ENCODE measurements around the gene SORBS1.

Gene SORBS1

DNA sequence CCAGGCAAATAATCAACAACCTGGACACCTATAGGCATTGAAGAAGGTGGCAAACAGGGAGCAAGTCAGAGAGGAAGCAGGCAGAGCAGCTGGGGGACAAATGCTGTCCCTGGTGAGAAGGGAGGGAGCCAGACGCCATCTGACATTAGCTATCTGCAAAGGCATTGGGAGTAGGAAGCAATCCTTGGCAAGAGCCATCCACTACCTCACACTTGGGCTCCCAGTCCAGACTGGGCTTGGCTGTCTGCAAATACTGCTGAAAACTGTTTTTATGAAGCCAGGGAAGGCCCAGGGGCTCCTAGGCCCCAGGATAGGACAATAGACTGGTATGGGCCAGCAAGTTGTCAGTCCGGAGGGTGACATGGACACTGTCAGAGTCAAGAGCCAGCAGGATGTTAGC lies 132.5 kb downstream of the SORBS1 start:
- TF ChIP-seq, protein P1, sequence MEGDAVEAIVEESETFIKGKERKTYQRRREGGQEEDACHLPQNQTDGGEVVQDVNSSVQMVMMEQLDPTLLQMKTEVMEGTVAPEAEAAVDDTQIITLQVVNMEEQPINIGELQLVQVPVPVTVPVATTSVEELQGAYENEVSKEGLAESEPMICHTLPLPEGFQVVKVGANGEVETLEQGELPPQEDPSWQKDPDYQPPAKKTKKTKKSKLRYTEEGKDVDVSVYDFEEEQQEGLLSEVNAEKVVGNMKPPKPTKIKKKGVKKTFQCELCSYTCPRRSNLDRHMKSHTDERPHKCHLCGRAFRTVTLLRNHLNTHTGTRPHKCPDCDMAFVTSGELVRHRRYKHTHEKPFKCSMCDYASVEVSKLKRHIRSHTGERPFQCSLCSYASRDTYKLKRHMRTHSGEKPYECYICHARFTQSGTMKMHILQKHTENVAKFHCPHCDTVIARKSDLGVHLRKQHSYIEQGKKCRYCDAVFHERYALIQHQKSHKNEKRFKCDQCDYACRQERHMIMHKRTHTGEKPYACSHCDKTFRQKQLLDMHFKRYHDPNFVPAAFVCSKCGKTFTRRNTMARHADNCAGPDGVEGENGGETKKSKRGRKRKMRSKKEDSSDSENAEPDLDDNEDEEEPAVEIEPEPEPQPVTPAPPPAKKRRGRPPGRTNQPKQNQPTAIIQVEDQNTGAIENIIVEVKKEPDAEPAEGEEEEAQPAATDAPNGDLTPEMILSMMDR (IDR thresholded peaks at IDR 0.05; ENCODE audit: control insufficient read depth, insufficient read depth, low read depth, low read length, missing control alignments): no peak
- DNase-seq (ENCODE audit: low read depth): no peak
- H3K4me3 ChIP-seq (ENCODE audit: control insufficient read depth, low read depth, low read length): no peak overlapping the region

GRCh38 chr10:95426482-95426881 lies 134.7 kb downstream of the SORBS1 start:
- TF ChIP-seq, protein P1 (IDR thresholded peaks at IDR 0.05; ENCODE audit: control insufficient read depth, insufficient read depth, low read depth, low read length, missing control alignments): no peak
- no peak for DNase-seq (ENCODE audit: low read depth)
- no peak overlapping the region for H3K4me3 ChIP-seq (ENCODE audit: control insufficient read depth, low read depth, low read length)

DNA sequence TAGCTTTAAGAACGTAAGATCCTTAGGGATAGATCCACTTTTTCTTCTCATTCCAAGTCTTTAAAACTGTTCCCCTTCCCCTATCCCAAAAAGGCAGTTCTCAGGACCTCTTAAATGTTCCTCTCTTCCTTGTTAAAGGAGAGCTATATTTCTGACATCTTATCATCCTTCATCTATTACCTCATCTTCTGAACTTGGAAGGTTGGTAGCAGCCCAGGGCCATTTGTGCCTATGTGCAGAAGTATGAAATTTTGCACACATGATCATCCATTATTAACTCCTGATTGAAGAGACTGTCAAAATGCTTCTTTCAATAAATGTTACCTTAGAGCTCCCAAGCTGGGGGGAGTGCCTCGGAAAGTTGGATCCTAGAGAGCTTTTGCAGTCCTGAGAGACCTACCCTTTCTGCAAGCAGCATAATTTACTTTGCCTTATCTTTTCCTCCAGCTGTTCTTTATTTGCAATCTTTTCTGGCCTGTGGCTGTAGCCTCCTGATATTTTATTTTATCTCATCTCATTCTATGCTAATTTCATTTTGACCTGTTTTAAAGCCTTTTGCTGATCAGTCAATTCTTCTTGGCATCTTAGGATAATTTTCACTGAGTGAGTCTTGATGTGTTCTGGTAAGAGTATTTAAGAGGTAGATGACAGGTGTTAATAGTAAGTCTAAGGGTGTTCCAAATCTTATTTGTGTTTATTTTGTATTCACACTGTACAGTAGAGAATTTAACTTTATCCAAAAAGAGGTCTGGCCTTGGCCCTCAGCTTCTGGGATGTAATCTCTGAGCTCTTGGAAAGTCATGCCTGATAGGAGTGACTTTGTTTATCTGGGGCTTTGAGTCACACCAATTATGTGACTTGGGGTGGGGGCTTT lies 135.3 kb downstream of the SORBS1 start:
- no peak for DNase-seq (ENCODE audit: low read depth)
- TF ChIP-seq, protein P1 (IDR thresholded peaks at IDR 0.05; ENCODE audit: control insufficient read depth, insufficient read depth, low read depth, low read length, missing control alignments): no peak
- H3K4me3 ChIP-seq (ENCODE audit: control insufficient read depth, low read depth, low read length): no peak overlapping the region

DNA sequence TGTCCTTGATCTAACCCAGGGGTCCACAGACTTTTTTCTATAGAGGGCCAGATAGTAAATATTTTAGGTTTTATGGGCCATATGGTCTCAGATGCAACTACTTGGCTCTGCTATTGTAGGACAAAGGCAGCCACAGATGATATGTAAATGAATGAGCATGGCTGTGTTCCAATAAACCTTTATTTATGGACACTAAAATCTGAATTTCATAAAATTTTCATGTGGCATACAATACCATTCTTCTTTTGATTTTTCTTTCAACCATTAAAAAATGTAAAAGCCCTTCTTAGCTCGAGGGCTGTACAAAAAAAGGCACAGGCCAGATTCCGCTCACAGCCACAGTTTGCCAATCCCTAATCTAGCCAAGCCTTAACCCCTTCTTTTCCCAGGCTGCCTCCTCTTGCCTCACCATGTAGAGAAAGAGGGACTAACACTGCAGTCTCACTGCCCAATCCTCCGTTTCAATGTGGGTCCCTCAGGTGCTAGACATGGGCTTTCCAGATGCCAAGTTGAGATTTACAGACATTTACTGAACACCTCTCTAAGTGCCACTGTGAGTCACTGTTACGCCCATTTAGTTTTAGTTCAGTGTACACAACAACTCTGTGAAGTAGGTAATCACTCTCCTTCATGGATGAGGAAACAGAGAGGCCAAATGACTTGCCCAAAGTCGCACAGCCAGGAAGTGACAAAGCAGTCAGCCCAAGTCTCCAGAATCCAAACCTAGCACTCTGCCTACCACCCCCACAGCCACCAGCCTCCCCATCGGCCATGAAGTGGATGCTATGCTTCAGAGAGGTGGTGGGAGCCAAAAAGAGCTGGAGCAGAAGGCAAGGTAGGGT lies 137.8 kb downstream of the SORBS1 start:
- no peak overlapping the region for H3K4me3 ChIP-seq (ENCODE audit: control insufficient read depth, low read depth, low read length)
- DNase-seq (ENCODE audit: low read depth): no peak
- TF ChIP-seq, protein P1 (IDR thresholded peaks at IDR 0.05; ENCODE audit: control insufficient read depth, insufficient read depth, low read depth, low read length, missing control alignments): no peak

GRCh38 chr10:95422233-95422632 lies 138.9 kb downstream of the SORBS1 start:
- TF ChIP-seq, protein P1 (IDR thresholded peaks at IDR 0.05; ENCODE audit: control insufficient read depth, insufficient read depth, low read depth, low read length, missing control alignments): no peak

DNA sequence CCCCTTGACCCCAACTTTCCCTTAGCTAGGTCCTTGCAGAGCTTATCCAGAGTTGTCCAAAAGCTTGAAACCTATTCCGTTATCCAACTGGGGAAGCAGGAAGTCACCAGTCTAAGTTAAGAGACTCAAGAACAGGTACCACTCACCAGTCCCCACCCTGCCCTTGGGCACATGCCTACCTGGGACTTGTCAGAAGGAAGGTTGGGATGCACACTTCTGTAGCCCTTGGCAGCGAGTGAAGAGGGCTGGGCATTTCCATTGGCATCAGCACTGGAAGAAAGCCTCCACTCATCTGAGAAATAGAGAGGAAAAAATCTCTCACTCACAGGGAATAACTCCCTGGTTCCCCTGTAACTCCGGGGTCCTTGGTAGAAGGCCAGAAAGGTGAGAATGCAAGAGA lies 139.4 kb downstream of the SORBS1 start:
- DNase-seq (ENCODE audit: low read depth): no peak
- TF ChIP-seq, protein P1 (IDR thresholded peaks at IDR 0.05; ENCODE audit: control insufficient read depth, insufficient read depth, low read depth, low read length, missing control alignments): no peak
- H3K4me3 ChIP-seq (ENCODE audit: control insufficient read depth, low read depth, low read length): no peak overlapping the region

More at GRCh38 chr10:95422233-95422632, 138.9 kb downstream of the SORBS1 start:
- no peak for DNase-seq (ENCODE audit: low read depth)
- no peak overlapping the region for H3K4me3 ChIP-seq (ENCODE audit: control insufficient read depth, low read depth, low read length)

Data from AG09309 (cell line).